NCI-H146 (cell line): ENCODE results near the gene LRRC4B.
"Not testable (repeated sequence)": the region's sequence is repeated elsewhere in the genome, so short reads cannot be mapped to it uniquely, and the experiment has no call there.

Experiments
- DNase-seq: peaks from one replicate; lab custom pipeline; 2025; lab: John Stamatoyannopoulos, UW

The LRRC4B gene

GRCh38 chr19:50486823-50487515 is 81.3 kb downstream of the LRRC4B start:
- DNase-seq, result no peak

GRCh38 chr19:50485284-50485955 is 82.8 kb downstream of the LRRC4B start:
- DNase-seq, result no peak

GRCh38 chr19:50482916-50483315 is 85.3 kb downstream of the LRRC4B start:
- no peak for DNase-seq

GRCh38 chr19:50482271-50482855 is 85.9 kb downstream of the LRRC4B start:
- DNase-seq, result no peak

- no peak for DNase-seq
Observed at GRCh38 chr19:50481351-50482149, 86.7 kb downstream of the LRRC4B start.

GRCh38 chr19:50480281-50481111 is 87.7 kb downstream of the LRRC4B start:
- DNase-seq, result no peak

- no peak for DNase-seq
Observed at GRCh38 chr19:50479761-50480251, 88.4 kb downstream of the LRRC4B start.

- no peak for DNase-seq
Observed at GRCh38 chr19:50478901-50479715, 89.1 kb downstream of the LRRC4B start.

GRCh38 chr19:50477751-50478515 is 90.3 kb downstream of the LRRC4B start:
- DNase-seq, result no peak

GRCh38 chr19:50476907-50477238 is 91.4 kb downstream of the LRRC4B start:
- DNase-seq, result no peak

GRCh38 chr19:50476224-50476906 is 91.9 kb downstream of the LRRC4B start, which contains the start of the genes EMC10 and GARIN5A:
TSS of gene EMC10 (plus strand) at chr19:50476507. CDS start at chr19:50476545, 38 bp downstream.
TSS of gene GARIN5A (minus strand) at chr19:50476848. CDS start at chr19:50476388, 460 bp downstream.
- DNase-seq, result peak; percentile 98

GRCh38 chr19:50475736-50476223 is 92.5 kb downstream of the LRRC4B start:
- no peak for DNase-seq

GRCh38 chr19:50475101-50475568 is 93.1 kb downstream of the LRRC4B start:
- DNase-seq, result no peak

GRCh38 chr19:50473336-50473735 is 94.9 kb downstream of the LRRC4B start:
- DNase-seq, result not testable (repeated sequence)

GRCh38 chr19:50468818-50469217 is 99.4 kb downstream of the LRRC4B start:
- no peak for DNase-seq

- no peak for DNase-seq
Observed at GRCh38 chr19:50467566-50467965, 100.7 kb downstream of the LRRC4B start.
